ENCODE measurements around the gene ZNF283.

GRCh38 chr19:43779147-43779819 is 47.8 kb upstream of the ZNF283 start:
- TF ChIP-seq CTCF (tag by site-specific recombination; IDR thresholded peaks at IDR 0.05) (no peak), ZSCAN16 (tag by site-specific recombination; IDR thresholded peaks at IDR 0.05) (no peak), HOXA7 (CRISPR knock-in tag; IDR thresholded peaks at IDR 0.05; ENCODE audit: borderline replicate concordance) (no peak), YY1 (tag by site-specific recombination; IDR thresholded peaks at IDR 0.05) (no peak), ZNF560 (tag by site-specific recombination; IDR thresholded peaks at IDR 0.05; ENCODE audit: borderline replicate concordance) (no peak)
- TF ChIP-seq, protein P1, sequence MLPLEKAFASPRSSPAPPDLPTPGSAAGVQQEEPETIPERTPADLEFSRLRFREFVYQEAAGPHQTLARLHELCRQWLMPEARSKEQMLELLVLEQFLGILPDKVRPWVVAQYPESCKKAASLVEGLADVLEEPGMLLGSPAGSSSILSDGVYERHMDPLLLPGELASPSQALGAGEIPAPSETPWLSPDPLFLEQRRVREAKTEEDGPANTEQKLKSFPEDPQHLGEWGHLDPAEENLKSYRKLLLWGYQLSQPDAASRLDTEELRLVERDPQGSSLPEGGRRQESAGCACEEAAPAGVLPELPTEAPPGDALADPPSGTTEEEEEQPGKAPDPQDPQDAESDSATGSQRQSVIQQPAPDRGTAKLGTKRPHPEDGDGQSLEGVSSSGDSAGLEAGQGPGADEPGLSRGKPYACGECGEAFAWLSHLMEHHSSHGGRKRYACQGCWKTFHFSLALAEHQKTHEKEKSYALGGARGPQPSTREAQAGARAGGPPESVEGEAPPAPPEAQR (tag by site-specific recombination; IDR thresholded peaks at IDR 0.05) = no peak

Measured in HEK293 (cell line).